ENCODE results near the gene C1D.

The C1D gene

DNA sequence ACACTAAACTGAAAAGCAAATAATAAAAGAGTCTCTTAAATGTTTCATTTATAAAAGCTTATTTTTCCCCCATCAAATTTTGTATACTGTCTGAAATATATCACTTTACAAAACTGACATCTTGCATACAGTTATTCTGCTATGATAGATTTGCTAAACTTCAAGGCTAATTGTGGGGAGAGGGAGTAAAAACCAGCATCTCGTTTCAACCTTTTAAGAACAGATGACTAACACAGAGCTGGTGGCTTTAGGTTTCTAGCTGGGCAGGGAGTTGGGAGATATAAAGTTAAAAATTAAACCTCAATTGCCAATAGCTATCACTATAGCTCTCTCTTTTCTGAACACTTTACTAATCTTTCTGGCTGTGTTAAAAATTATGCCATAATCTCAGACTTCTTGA, 23.5 kb downstream of the C1D start:
- DNase-seq (ENCODE audit: low spot score): no peak
- in situ Hi-C loops (cut with MboI; ENCODE audit: low pct_unique_long_range_greater_than_20kb, low sequenced_read_pairs, unreplicated experiment): no loop called here

DNA sequence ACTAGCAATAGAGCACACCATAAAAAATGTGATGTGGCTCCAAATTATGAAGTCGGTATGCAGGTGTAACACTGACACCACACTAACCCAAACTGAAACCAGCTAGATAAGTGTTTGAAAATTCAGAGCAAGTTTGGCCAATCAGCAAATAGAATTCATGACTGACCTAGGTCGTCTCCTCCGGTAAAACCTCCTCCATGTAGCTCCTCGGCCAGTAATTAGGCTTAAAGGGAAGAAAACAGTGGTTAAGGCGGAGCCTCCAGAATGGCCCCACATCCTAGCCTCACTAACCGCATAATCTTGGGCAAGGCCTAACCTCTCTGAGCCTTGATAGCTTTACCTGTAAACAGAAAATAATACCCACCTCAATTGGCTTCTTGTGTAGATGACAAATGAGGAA, 30.1 kb downstream of the C1D start:
- DNase-seq (ENCODE audit: low spot score): no peak
- TF ChIP-seq, protein P1, sequence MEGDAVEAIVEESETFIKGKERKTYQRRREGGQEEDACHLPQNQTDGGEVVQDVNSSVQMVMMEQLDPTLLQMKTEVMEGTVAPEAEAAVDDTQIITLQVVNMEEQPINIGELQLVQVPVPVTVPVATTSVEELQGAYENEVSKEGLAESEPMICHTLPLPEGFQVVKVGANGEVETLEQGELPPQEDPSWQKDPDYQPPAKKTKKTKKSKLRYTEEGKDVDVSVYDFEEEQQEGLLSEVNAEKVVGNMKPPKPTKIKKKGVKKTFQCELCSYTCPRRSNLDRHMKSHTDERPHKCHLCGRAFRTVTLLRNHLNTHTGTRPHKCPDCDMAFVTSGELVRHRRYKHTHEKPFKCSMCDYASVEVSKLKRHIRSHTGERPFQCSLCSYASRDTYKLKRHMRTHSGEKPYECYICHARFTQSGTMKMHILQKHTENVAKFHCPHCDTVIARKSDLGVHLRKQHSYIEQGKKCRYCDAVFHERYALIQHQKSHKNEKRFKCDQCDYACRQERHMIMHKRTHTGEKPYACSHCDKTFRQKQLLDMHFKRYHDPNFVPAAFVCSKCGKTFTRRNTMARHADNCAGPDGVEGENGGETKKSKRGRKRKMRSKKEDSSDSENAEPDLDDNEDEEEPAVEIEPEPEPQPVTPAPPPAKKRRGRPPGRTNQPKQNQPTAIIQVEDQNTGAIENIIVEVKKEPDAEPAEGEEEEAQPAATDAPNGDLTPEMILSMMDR (IDR thresholded peaks at IDR 0.05; ENCODE audit: extremely low read depth, insufficient read depth, missing control alignments): no peak
- in situ Hi-C loops (cut with MboI; ENCODE audit: low pct_unique_long_range_greater_than_20kb, low sequenced_read_pairs, unreplicated experiment): no loop called here

More for the DNA sequence above, 23.5 kb downstream of the C1D start:
- TF ChIP-seq, protein P1 (IDR thresholded peaks at IDR 0.05; ENCODE audit: extremely low read depth, insufficient read depth, missing control alignments): no peak

DNA sequence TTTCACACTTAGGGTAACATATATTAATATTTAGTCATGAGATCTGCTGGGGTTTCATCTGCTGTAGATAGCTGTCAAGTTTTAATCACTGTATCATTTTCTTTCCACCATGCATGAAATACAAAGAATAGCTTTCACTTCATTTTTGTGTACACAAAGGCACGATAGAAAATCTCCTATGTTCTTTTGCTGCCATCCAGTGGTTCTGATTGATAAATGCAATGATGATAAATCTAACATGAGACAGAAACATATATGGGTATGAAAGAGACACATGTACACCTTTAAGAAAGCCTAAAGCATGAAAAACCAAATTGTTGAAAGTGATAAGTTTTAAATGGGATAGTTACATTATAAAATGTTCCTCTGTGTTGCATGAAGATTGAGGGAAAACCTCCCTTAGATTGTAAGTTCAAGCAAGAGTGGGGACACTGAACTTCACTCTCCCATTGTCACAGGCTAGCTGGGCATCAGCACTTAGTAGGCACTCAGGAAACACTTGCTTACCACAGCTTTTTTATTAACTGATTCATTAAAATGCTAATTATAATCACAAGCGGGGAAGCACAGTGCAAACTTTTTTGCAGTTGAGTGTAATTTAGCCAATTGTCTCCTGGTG, 31.2 kb downstream of the C1D start:
- DNase-seq (ENCODE audit: low spot score): peak; percentile 54
- in situ Hi-C loops (cut with MboI; ENCODE audit: low pct_unique_long_range_greater_than_20kb, low sequenced_read_pairs, unreplicated experiment): no loop called here
- TF ChIP-seq, protein P1 (IDR thresholded peaks at IDR 0.05; ENCODE audit: extremely low read depth, insufficient read depth, missing control alignments): peak; percentile 56

DNA sequence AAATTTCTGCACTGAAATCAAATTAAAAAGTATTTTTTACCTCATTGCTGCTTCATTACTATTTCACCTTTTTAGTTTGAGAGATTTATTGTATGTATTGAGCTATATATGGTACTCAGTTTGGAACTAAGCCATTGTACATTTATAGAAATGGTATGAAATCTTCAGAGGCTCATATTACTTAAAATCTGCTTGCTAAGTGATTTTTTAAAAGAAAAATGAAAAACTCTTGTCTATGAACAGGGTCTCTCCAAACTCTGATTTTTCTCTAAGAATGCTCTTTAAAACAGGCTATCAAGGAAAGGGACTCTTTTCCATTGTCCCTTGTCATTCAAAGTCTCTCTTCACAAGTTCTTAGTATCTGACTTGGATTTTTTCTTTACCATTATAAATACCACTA, 31.8 kb downstream of the C1D start:
- no peak for DNase-seq (ENCODE audit: low spot score)
- in situ Hi-C loops (cut with MboI; ENCODE audit: low pct_unique_long_range_greater_than_20kb, low sequenced_read_pairs, unreplicated experiment): no loop called here
- TF ChIP-seq, protein P1 (IDR thresholded peaks at IDR 0.05; ENCODE audit: extremely low read depth, insufficient read depth, missing control alignments): no peak

DNA sequence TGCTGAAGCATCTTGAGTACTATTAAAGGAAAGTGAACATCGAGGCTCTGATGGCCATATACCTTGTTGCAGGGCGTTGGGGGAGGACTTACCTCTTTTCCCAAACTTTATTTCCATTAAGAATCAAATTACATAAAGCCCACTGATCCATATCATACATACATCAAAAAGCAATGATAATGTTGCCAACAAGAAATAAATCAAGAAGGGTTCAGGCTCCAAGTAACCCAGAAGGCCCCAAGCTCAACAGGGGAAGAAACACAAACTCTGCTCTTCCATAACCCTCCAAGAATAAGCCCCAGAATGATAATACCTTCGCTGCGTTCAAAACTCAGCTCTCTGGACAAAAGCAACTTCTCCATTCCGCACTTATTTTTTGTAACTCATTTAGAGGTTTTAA, 32.3 kb downstream of the C1D start:
- TF ChIP-seq, protein P1 (IDR thresholded peaks at IDR 0.05; ENCODE audit: extremely low read depth, insufficient read depth, missing control alignments): no peak
- in situ Hi-C loops (cut with MboI; ENCODE audit: low pct_unique_long_range_greater_than_20kb, low sequenced_read_pairs, unreplicated experiment): no loop called here
- no peak for DNase-seq (ENCODE audit: low spot score)

DNA sequence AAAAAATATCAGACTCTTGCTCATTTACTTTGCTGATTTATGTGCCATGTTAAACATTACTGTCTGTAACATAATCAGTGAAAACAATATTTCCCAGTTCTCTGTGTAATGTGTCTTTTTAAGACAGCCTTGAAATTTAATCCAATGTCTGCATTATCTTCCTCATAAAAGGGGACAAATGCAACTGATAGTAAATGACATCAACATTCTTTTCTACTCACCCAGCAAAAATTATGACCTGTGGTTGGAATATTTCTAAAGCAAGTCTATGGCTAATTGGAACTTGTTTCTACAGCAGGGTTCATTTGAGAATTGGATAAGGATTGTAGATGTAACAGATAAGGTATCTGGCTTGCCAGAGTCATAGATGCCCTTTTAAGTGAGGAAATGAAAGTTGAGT, 34.8 kb downstream of the C1D start:
- TF ChIP-seq, protein P1 (IDR thresholded peaks at IDR 0.05; ENCODE audit: extremely low read depth, insufficient read depth, missing control alignments): no peak
- in situ Hi-C loops (cut with MboI; ENCODE audit: low pct_unique_long_range_greater_than_20kb, low sequenced_read_pairs, unreplicated experiment): no loop called here
- no peak for DNase-seq (ENCODE audit: low spot score)
